ENCODE measurements around the gene KRTAP27-1. TPM values are rescaled to one million over a fixed set of nuclear protein-coding genes. Genes with fewer than 3 reads are reported as not detected.

The KRTAP27-1 gene
- polyA plus RNA-seq = not detected in 3 replicates
- polyA plus RNA-seq (2011; ENCODE audit: low read depth) = not detected
- polyA plus RNA-seq (2011; cell fraction: cytosol; rRNA removed) = not detected in 2 replicates
- polyA plus RNA-seq (2011; cell fraction: nucleus; rRNA removed) = not detected in 2 replicates
- polyA plus RNA-seq (2012; ENCODE audit: low replicate concordance) = not detected in 2 replicates
- polyA minus RNA-seq = not detected in 3 replicates
- polyA minus RNA-seq (2011; cell fraction: cytosol; rRNA and poly(A)+ RNA removed) = not detected
- not detected in 2 replicates for polyA minus RNA-seq (2011; cell fraction: nucleus; rRNA and poly(A)+ RNA removed)

- H3K79me2 ChIP-seq (ENCODE audit: control insufficient read depth, insufficient read depth, low read length) = no peaks in the 10 kb centered on the region
- dilution Hi-C loops (cut with MboI; ENCODE audit: extremely low pct_ligation_motif_present, low sequenced_read_pairs) = no loop called here
- H3K4me3 ChIP-seq (ENCODE audit: control insufficient read depth in 2 of 3, extremely low read depth in 1 of 3, insufficient read depth in 2 of 3, low read depth in 1 of 3, low read length in 3 of 3) = no peak within 1 kb of the TSS
- no peak within 1 kb of the TSS for H2AFZ ChIP-seq (ENCODE audit: control insufficient read depth, low read length)
- H3K9me3 ChIP-seq (ENCODE audit: control insufficient read depth, low read depth, low read length) = no peaks in the 10 kb centered on the region
- no peaks in the 10 kb centered on the region for H3K4me1 ChIP-seq (ENCODE audit: control insufficient read depth, extremely low read depth, insufficient read depth, low read length)
- no peak for FAIRE-seq
- H3K27me3 ChIP-seq (ENCODE audit: control insufficient read depth, extremely low read depth, insufficient read depth, low read length) = no peaks in the 10 kb centered on the region
- no peak within 1 kb of the TSS for H3K27ac ChIP-seq (ENCODE audit: control insufficient read depth, insufficient read depth, low read length)
- DNase-seq (ENCODE audit: low read depth, low spot score) = no peak
- H3K9ac ChIP-seq (ENCODE audit: control insufficient read depth, extremely low read depth, insufficient read depth, low read length) = no peak within 1 kb of the TSS
- no peak within 1 kb of the TSS for H3K4me2 ChIP-seq (ENCODE audit: control insufficient read depth, extremely low read depth, insufficient read depth, low read depth, low read length)
- TF ChIP-seq CTCF (optimal IDR thresholded peaks at IDR 0.05 in 1 of 3, IDR thresholded peaks at IDR 0.05 in 1 of 3, conservative IDR thresholded peaks at IDR 0.05 in 1 of 3; ENCODE audit: extremely low read depth in 1 of 3, insufficient read depth in 2 of 3, low read length in 3 of 3) (no peak), EZH2 (IDR thresholded peaks at IDR 0.05; ENCODE audit: low read length) (no peak)
- no peaks in the 10 kb centered on the region for H3K36me3 ChIP-seq (ENCODE audit: control insufficient read depth in 2 of 2, extremely low read depth in 1 of 2, insufficient read depth in 2 of 2, low read length in 2 of 2)
- no peaks in the 10 kb centered on the region for H3K9me1 ChIP-seq (ENCODE audit: control insufficient read depth, extremely low read depth, insufficient read depth, low read length)
- no peaks in the 10 kb centered on the region for H4K20me1 ChIP-seq (ENCODE audit: control insufficient read depth, extremely low read depth, insufficient read depth, low read length)
Observed at GRCh38 chr21:30337276-30337744, at the start of gene KRTAP27-1. TSS of gene KRTAP27-1 (minus strand) at chr21:30337694. CDS start at chr21:30337668, 26 bp downstream.

GRCh38 chr21:30382201-30382600, 44.7 kb upstream of the KRTAP27-1 start:
- FAIRE-seq = no peak
- no peak for DNase-seq (ENCODE audit: low read depth, low spot score)
- TF ChIP-seq EZH2 (IDR thresholded peaks at IDR 0.05; ENCODE audit: low read length) (no peak), CTCF (optimal IDR thresholded peaks at IDR 0.05 in 1 of 3, IDR thresholded peaks at IDR 0.05 in 1 of 3, conservative IDR thresholded peaks at IDR 0.05 in 1 of 3; ENCODE audit: extremely low read depth in 1 of 3, insufficient read depth in 2 of 3, low read length in 3 of 3) (no peak)
- dilution Hi-C loops (cut with MboI; ENCODE audit: extremely low pct_ligation_motif_present, low sequenced_read_pairs) = no loop called here
- no peak overlapping the region for H3K27ac ChIP-seq (ENCODE audit: control insufficient read depth, insufficient read depth, low read length)
- H3K36me3 ChIP-seq (ENCODE audit: control insufficient read depth in 2 of 2, extremely low read depth in 1 of 2, insufficient read depth in 2 of 2, low read length in 2 of 2) = no peaks in the 10 kb centered on the region
- H2AFZ ChIP-seq (ENCODE audit: control insufficient read depth, low read length) = no peak overlapping the region
- no peaks in the 10 kb centered on the region for H3K9me3 ChIP-seq (ENCODE audit: control insufficient read depth, low read depth, low read length)
- no peaks in the 10 kb centered on the region for H3K27me3 ChIP-seq (ENCODE audit: control insufficient read depth, extremely low read depth, insufficient read depth, low read length)
- no peaks in the 10 kb centered on the region for H3K9me1 ChIP-seq (ENCODE audit: control insufficient read depth, extremely low read depth, insufficient read depth, low read length)
- H3K9ac ChIP-seq (ENCODE audit: control insufficient read depth, extremely low read depth, insufficient read depth, low read length) = no peak overlapping the region
- no peaks in the 10 kb centered on the region for H3K79me2 ChIP-seq (ENCODE audit: control insufficient read depth, insufficient read depth, low read length)
- no peak overlapping the region for H3K4me2 ChIP-seq (ENCODE audit: control insufficient read depth, extremely low read depth, insufficient read depth, low read depth, low read length)
- H4K20me1 ChIP-seq (ENCODE audit: control insufficient read depth, extremely low read depth, insufficient read depth, low read length) = no peaks in the 10 kb centered on the region
- no peak overlapping the region for H3K4me3 ChIP-seq (ENCODE audit: control insufficient read depth in 2 of 3, extremely low read depth in 1 of 3, insufficient read depth in 2 of 3, low read depth in 1 of 3, low read length in 3 of 3)
- H3K4me1 ChIP-seq (ENCODE audit: control insufficient read depth, extremely low read depth, insufficient read depth, low read length) = no peaks in the 10 kb centered on the region
